MM.1S (cell line): Measurements from ENCODE around the gene NKAPL.

Experiments
- DNase-seq: peaks from one replicate; pipeline ENCODE4 v3.0.0-alpha.2; 2015
- H2AFZ ChIP-seq: fragments of 300-600 bp; sonication (generic); 2 replicates; pipeline ENCODE4 v1.6.0; 2016; ENCODE audit warnings: antibody characterized with exemption, low read length
- H3F3A ChIP-seq: fragments of 300-600 bp; sonication (generic); 2 replicates; pipeline ENCODE4 v1.6.1; 2016; ENCODE audit warnings: mild to moderate bottlenecking, antibody characterized with exemption, low read length, moderate library complexity, mixed read lengths; ENCODE audit not compliant: insufficient read depth
- H3K27ac ChIP-seq: fragments of 300-600 bp; sonication (generic); 2 replicates; pipeline ENCODE4 v1.5.1; 2016; ENCODE audit warnings: mild to moderate bottlenecking, low read length
- H3K27me3 ChIP-seq: fragments of 300-600 bp; sonication (generic); replicated peaks from 2 replicates; pipeline ENCODE4 v1.6.0; 2016; ENCODE audit warnings: low read length; ENCODE audit not compliant: insufficient read depth
- H3K36me3 ChIP-seq: fragments of 300-600 bp; sonication (generic); replicated peaks from 2 replicates; pipeline ENCODE4 v1.6.1; 2016; ENCODE audit warnings: mild to moderate bottlenecking, low read length, mixed read lengths; ENCODE audit not compliant: insufficient read depth
- H3K4me1 ChIP-seq: fragments of 300-600 bp; sonication (generic); 2 replicates; pipeline ENCODE4 v1.6.1; 2016; ENCODE audit warnings: low read length, mixed read lengths
- H3K4me2 ChIP-seq: fragments of 300-600 bp; sonication (generic); 2 replicates; pipeline ENCODE4 v1.6.0; 2016; ENCODE audit warnings: low read depth, low read length
- H3K4me3 ChIP-seq: fragments of 300-600 bp; sonication (generic); 2 replicates; pipeline ENCODE4 v1.5.1; 2016; ENCODE audit warnings: low read length, mixed read lengths
- H3K79me2 ChIP-seq: fragments of 300-600 bp; sonication (generic); 2 replicates; pipeline ENCODE4 v1.6.1; 2016; ENCODE audit warnings: mixed run types, low read length, mixed read lengths
- H3K9ac ChIP-seq: fragments of 300-600 bp; sonication (generic); 2 replicates; pipeline ENCODE4 v1.6.1; 2016; ENCODE audit warnings: low read length, mixed read lengths
- H3K9me2 ChIP-seq: fragments of 300-600 bp; sonication (generic); replicated peaks from 2 replicates; pipeline ENCODE4 v1.6.1; 2016; ENCODE audit warnings: mild to moderate bottlenecking, low read length, mixed read lengths; ENCODE audit not compliant: insufficient read depth
- H3K9me3 ChIP-seq: fragments of 300-600 bp; sonication (generic); replicated peaks from 2 replicates; pipeline ENCODE4 v1.6.1; 2016; ENCODE audit warnings: mild to moderate bottlenecking, low read length, mixed read lengths; ENCODE audit not compliant: insufficient read depth
- H4K20me1 ChIP-seq: fragments of 300-600 bp; sonication (generic); 2 replicates; pipeline ENCODE4 v1.6.1; 2016; ENCODE audit warnings: mild to moderate bottlenecking, low read length, moderate library complexity, mixed read lengths; ENCODE audit not compliant: insufficient read depth
- EZH2 ChIP-seq: fragments of 300-600 bp; sonication (generic); optimal IDR thresholded peaks from 2 replicates; pipeline ENCODE3; 2017; ENCODE audit warnings: low read depth, mild to moderate bottlenecking, antibody characterized with exemption, low read length, mixed read lengths
- EZH2phosphoT487 ChIP-seq: fragments of 300-600 bp; sonication (generic); IDR thresholded peaks from 2 replicates; pipeline ENCODE4 v1.6.1; 2018; ENCODE audit warnings: antibody characterized with exemption, low read length
- TF ChIP-seq, protein P1 (sequence below): fragments of 300-600 bp; sonication (generic); IDR thresholded peaks from 2 replicates; pipeline ENCODE4 v1.5.1; 2016; ENCODE audit warnings: antibody characterized with exemption, low read length, mixed read lengths

Gene NKAPL

DNA sequence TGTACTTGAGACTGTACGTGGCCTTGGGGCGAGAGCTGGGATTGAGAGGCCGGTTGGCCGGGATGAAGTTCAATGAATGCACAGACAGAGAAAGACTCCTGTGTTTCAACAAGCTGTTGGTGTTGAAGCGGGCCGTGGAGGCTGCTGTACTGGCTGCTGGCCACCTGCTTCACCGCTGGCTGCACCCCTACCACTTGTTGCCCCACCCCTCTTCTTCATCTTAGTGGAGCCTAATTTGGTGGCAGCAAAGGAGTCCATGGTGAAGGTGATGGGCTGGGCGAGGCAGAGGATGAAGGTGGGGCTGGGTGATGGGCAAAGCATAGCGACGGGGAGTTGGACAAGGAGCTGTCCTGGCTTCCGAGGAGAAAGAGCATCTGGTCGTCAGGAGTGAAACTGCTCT, 41.2 kb upstream of the NKAPL start:
- Histone ChIP-seq H3K27ac (no peak overlapping the region), H3F3A (peaks cover 9% of the 10 kb centered on the region; the same call in 1 of the 2 replicates), H3K4me3 (no peak overlapping the region)

DNA sequence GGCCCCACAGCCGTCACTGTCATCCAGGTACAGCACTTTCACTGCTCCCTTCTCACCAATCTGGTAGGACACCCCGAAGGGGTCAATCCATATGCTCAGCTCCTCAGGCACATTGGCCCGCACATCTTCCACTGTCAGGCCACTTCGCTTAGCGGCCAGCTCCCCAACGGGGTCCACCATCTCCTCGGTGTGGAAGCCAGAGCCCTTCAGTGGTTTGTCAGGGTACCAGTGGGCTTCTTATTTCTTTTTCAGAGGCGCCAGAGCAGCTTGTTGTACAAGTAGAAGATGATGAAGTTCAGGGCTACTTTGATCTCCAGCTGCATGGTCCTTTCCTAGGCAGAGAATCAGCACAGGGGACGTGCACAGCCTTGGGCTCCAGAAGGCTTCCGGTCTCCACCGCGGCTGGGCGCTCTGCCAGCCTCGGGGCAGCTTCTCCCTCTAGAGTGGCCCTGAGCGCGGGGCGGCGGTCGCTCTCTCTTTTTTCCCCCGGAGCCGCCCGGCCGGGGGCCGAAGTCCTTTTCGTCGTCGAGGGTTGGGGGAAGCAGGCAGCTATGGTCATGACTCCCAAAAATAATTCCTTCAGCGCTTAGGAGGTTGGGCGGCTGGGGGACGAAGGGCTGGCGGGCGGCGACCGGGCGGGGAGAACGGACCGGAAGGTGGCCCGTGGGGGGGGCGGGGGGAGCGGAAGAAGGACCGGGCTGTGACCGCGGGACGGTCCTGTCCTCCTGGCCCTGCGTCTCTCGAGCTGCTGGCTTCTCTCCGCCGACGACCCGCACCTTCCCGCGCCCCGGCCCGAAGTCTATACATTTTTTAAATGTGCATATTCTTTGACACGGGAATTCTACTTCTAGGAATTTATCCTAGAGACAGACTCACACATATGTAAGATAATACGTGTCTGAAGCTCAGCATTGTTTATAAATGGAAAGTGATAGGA, 40.5 kb upstream of the NKAPL start:
- Histone ChIP-seq H3K27ac (no peak overlapping the region), H3K36me3 (no peaks in the 10 kb centered on the region), H4K20me1 (no peaks in the 10 kb centered on the region), H3K4me2 (peak overlapping the region; percentile 76), H3K9me3 (no peaks in the 10 kb centered on the region), H2AFZ (peak overlapping the region; percentile 92), H3F3A (peaks cover 2% of the 10 kb centered on the region; the same call in 1 of the 2 replicates), H3K79me2 (no peaks in the 10 kb centered on the region), H3K4me1 (no peaks in the 10 kb centered on the region), H3K4me3 (peak overlapping the region; percentile 71), H3K27me3 (peaks cover 31% of the 10 kb centered on the region), H3K9me2 (no peaks in the 10 kb centered on the region), H3K9ac (peak overlapping the region; percentile 45; the same call in 1 of the 2 replicates)
- DNase-seq: peak; percentile 49
- TF ChIP-seq EZH2 (no peak), EZH2phosphoT487 (no peak)
- TF ChIP-seq, protein P1, sequence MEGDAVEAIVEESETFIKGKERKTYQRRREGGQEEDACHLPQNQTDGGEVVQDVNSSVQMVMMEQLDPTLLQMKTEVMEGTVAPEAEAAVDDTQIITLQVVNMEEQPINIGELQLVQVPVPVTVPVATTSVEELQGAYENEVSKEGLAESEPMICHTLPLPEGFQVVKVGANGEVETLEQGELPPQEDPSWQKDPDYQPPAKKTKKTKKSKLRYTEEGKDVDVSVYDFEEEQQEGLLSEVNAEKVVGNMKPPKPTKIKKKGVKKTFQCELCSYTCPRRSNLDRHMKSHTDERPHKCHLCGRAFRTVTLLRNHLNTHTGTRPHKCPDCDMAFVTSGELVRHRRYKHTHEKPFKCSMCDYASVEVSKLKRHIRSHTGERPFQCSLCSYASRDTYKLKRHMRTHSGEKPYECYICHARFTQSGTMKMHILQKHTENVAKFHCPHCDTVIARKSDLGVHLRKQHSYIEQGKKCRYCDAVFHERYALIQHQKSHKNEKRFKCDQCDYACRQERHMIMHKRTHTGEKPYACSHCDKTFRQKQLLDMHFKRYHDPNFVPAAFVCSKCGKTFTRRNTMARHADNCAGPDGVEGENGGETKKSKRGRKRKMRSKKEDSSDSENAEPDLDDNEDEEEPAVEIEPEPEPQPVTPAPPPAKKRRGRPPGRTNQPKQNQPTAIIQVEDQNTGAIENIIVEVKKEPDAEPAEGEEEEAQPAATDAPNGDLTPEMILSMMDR: no peak

More for the DNA sequence above, 41.2 kb upstream of the NKAPL start:
- no peaks in the 10 kb centered on the region for H3K9me3 ChIP-seq
- no peak for TF ChIP-seq EZH2
- TF ChIP-seq, protein P1: no peak
- TF ChIP-seq EZH2phosphoT487: no peak
- no peak for DNase-seq
- H3K4me1 ChIP-seq: no peaks in the 10 kb centered on the region
- H2AFZ ChIP-seq: no peak overlapping the region
- H3K9me2 ChIP-seq: no peaks in the 10 kb centered on the region
- H4K20me1 ChIP-seq: no peaks in the 10 kb centered on the region
- peak overlapping the region; percentile 76; the same call in 1 of the 2 replicates for H3K4me2 ChIP-seq
- H3K27me3 ChIP-seq: peaks cover 25% of the 10 kb centered on the region; the same call in 1 of the 2 replicates
- no peaks in the 10 kb centered on the region for H3K79me2 ChIP-seq
- H3K36me3 ChIP-seq: no peaks in the 10 kb centered on the region
- H3K9ac ChIP-seq: no peak overlapping the region

DNA sequence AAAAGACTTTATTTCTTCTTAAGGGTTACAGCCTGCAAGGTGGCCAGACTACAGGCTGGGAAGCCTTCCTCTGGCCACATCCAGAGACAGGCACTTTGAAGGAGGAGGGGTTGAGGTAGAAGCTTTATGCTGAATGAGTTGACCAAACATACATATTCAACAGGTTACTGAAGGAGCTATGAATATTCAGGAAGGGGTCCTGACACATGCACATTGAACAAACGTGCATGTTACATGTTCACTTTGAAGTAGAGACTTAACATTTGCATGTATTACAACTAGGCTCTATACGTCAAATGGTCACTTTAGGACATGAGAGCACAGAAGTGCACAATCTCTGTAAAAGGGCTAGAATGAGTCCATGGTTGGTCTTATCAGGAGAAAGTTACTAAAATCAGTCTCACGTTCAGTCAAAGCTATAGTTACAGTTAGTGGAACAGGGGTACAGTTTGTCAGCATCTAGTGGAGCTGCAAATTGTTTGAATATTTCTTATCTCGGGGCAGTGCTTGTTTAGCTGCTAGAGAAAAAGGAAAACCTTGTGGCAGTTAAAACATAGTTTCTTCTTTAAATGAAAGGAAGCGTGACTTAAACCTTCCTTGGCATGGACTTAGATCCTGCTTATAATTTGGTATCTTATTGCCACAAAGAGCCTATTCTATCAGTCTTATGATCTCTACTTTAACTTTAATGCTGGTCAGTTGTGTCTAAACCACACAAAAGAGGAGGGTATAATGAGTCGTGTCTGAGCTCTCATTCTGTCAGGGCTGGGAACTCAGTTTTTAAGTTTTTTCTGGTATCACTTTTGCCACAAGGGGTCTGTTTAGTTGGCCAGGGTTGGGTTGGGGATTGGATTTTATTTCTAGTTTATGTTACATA, 38.6 kb upstream of the NKAPL start:
- Histone ChIP-seq H3K4me1 (no peaks in the 10 kb centered on the region), H3K9me2 (no peaks in the 10 kb centered on the region), H3K79me2 (0 out of 2 replicates have a peak, but pooled peaks cover 3% of the 10 kb centered on the region), H3K27ac (no peak overlapping the region), H3F3A (no peaks in the 10 kb centered on the region), H3K9me3 (no peaks in the 10 kb centered on the region), H3K9ac (no peak overlapping the region), H3K4me2 (no peak overlapping the region), H2AFZ (no peak overlapping the region), H4K20me1 (no peaks in the 10 kb centered on the region), H3K36me3 (no peaks in the 10 kb centered on the region), H3K4me3 (no peak overlapping the region), H3K27me3 (peaks cover 31% of the 10 kb centered on the region)
- no peak for DNase-seq
- TF ChIP-seq EZH2 (no peak), EZH2phosphoT487 (no peak)
- TF ChIP-seq, protein P1: no peak
